Astrocyte (in vitro differentiated cells and primary cell): ENCODE data around the gene ACP6. TPM values are rescaled to one million over a fixed set of nuclear protein-coding genes. Genes with fewer than 3 reads are reported as not detected.

ENCODE experiments used
- DNase-seq: peaks from one replicate; pipeline ENCODE4 v3.0.0-alpha.2; 2010; ENCODE audit warnings: low read depth
- FAIRE-seq: peaks from 2 replicates; lab custom pipeline; 2011; peaks lifted over from hg19 to GRCh38; lab: Jason Lieb, UNC
- H2AFZ ChIP-seq: 2 replicates; pipeline ENCODE4 v1.6.0; 2012; ENCODE audit warnings: low read depth, low read length, inconsistent platforms
- H3K27ac ChIP-seq: 2 replicates; pipeline ENCODE4 v1.5.1; 2011; ENCODE audit warnings: low read depth, low read length, inconsistent platforms
- H3K27me3 ChIP-seq: 2 replicates; pipeline ENCODE4 v1.6.0; 2011; ENCODE audit warnings: low read length, inconsistent platforms; ENCODE audit not compliant: insufficient read depth
- H3K36me3 ChIP-seq: 2 replicates; pipeline ENCODE4 v1.5.1; 2011; ENCODE audit warnings: low read length, inconsistent platforms; ENCODE audit not compliant: insufficient read depth
- H3K4me1 ChIP-seq: 2 replicates; pipeline ENCODE4 v1.5.1; 2011; ENCODE audit warnings: low read length, inconsistent platforms; ENCODE audit not compliant: insufficient read depth
- H3K4me2 ChIP-seq: 2 replicates; pipeline ENCODE4 v1.6.0; 2012; ENCODE audit warnings: low read length, inconsistent platforms
- H3K4me3 ChIP-seq: 2 replicates; pipeline ENCODE4 v1.5.1; 2011; ENCODE audit warnings: low read depth, mild to moderate bottlenecking, low read length, inconsistent platforms; ENCODE audit not compliant: insufficient read depth
- H3K79me2 ChIP-seq: 2 replicates; pipeline ENCODE4 v1.6.0; 2012; ENCODE audit warnings: mild to moderate bottlenecking, low read length, inconsistent platforms; ENCODE audit not compliant: insufficient read depth
- H3K9ac ChIP-seq: 2 replicates; pipeline ENCODE4 v1.6.0; 2012; ENCODE audit warnings: mild to moderate bottlenecking, low read length, inconsistent platforms
- H3K9me3 ChIP-seq: 2 replicates; pipeline ENCODE4 v1.5.1; 2012; ENCODE audit warnings: low read depth, mild to moderate bottlenecking, low read length, inconsistent platforms; ENCODE audit not compliant: insufficient read depth
- H4K20me1 ChIP-seq: 2 replicates; pipeline ENCODE4 v1.6.0; 2012; ENCODE audit warnings: low read length, inconsistent platforms; ENCODE audit not compliant: insufficient read depth
- H3K27ac Mint-ChIP-seq: one replicate; pipeline ENCODE4 v1.8.0; 2021; ENCODE audit warnings: mild to moderate bottlenecking, mixed read lengths; ENCODE audit not compliant: unreplicated experiment
- H3K27me3 Mint-ChIP-seq: one replicate; pipeline ENCODE4 v1.8.0; 2021; ENCODE audit warnings: low read depth, mixed read lengths; ENCODE audit not compliant: unreplicated experiment
- H3K36me3 Mint-ChIP-seq: one replicate; pipeline ENCODE4 v1.8.0; 2021; ENCODE audit warnings: low read depth, mixed read lengths; ENCODE audit not compliant: unreplicated experiment
- H3K4me1 Mint-ChIP-seq: one replicate; pipeline ENCODE4 v1.8.0; 2021; ENCODE audit warnings: low read depth, mixed read lengths; ENCODE audit not compliant: unreplicated experiment
- H3K4me3 Mint-ChIP-seq: one replicate; pipeline ENCODE4 v1.8.0; 2021; ENCODE audit warnings: mild to moderate bottlenecking, moderate library complexity, mixed read lengths; ENCODE audit not compliant: unreplicated experiment
- H3K9me3 Mint-ChIP-seq: one replicate; pipeline ENCODE4 v1.8.0; 2021; ENCODE audit warnings: mild to moderate bottlenecking, mixed read lengths; ENCODE audit not compliant: unreplicated experiment
- EZH2 ChIP-seq: IDR thresholded peaks from 2 replicates; pipeline ENCODE4 v1.6.1; 2012; ENCODE audit warnings: mild to moderate bottlenecking, low read length, inconsistent platforms; ENCODE audit not compliant: insufficient read depth
- total RNA-seq: library from RNA; stranded (reverse); gene quantifications from 2 replicates; pipeline ENCODE4 v1.2.1, GENCODE V29; 2021
- TF ChIP-seq, protein P1 (sequence below): IDR thresholded peaks from 2 replicates; pipeline ENCODE4 v1.5.1; 2011; ENCODE audit warnings: low read depth, mild to moderate bottlenecking, inconsistent platforms, low read length, moderate library complexity; ENCODE audit not compliant: insufficient read depth

The ACP6 gene
- total RNA-seq, 1 donor from 2014 or later: 17.5 TPM

DNA sequence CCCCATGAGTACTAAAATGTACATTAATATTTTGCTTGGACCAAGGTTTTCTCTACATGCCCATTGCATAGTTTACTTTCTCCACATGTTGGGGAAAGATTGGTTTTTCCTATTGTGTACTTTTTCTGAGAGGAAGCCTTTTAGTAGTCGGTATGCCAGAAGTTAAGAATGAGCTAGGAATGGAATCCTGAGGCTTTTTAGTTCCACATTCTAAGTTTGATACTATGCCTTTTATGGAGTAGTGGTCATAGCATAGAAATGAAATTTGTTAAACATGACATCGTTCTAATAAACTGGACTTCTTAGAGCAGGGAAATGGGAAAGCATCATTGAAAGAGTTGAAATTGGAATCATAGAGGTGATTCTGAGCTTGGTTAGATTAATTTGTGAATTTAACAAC is 64.7 kb downstream of the ACP6 start:
- Histone ChIP-seq H3K9ac (no peak overlapping the region), H4K20me1 (peaks cover 32% of the 10 kb centered on the region), H3K4me1 (peaks cover 6% of the 10 kb centered on the region), H3K4me3 (no peak overlapping the region), H3K36me3 (peaks cover 18% of the 10 kb centered on the region), H3K79me2 (peaks cover 43% of the 10 kb centered on the region), H3K27ac (no peak overlapping the region), H3K4me2 (no peak overlapping the region), H3K27me3 (no peaks in the 10 kb centered on the region), H3K9me3 (no peaks in the 10 kb centered on the region), H2AFZ (no peak overlapping the region)
- DNase-seq: peak; percentile 74
- Mint-ChIP-seq H3K4me1 (peaks cover 30% of the 10 kb centered on the region), H3K27me3 (no peaks in the 10 kb centered on the region), H3K9me3 (no peaks in the 10 kb centered on the region), H3K4me3 (no peak overlapping the region), H3K36me3 (peaks cover 13% of the 10 kb centered on the region), H3K27ac (peak overlapping the region; percentile 44)
- no peak for FAIRE-seq
- TF ChIP-seq, protein P1, sequence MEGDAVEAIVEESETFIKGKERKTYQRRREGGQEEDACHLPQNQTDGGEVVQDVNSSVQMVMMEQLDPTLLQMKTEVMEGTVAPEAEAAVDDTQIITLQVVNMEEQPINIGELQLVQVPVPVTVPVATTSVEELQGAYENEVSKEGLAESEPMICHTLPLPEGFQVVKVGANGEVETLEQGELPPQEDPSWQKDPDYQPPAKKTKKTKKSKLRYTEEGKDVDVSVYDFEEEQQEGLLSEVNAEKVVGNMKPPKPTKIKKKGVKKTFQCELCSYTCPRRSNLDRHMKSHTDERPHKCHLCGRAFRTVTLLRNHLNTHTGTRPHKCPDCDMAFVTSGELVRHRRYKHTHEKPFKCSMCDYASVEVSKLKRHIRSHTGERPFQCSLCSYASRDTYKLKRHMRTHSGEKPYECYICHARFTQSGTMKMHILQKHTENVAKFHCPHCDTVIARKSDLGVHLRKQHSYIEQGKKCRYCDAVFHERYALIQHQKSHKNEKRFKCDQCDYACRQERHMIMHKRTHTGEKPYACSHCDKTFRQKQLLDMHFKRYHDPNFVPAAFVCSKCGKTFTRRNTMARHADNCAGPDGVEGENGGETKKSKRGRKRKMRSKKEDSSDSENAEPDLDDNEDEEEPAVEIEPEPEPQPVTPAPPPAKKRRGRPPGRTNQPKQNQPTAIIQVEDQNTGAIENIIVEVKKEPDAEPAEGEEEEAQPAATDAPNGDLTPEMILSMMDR: no peak
- TF ChIP-seq EZH2: no peak

DNA sequence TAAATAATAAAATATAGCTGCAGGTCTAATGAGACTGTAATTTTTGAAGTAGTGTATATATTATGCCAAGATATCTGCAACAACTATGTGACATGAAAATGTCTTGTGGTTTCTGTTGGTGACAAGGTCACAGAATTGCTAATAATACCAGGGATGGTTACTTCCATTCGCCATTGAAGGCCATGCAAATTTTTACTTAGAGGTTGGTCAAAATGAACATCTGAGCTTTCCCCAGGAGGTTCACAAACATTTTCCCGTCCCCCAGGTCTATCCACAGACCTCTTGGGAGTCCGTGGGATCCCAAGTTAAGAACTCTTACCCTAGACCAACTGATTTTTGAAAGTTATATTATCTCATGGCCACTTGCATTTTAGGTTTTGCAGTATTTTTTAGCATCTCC is 66.3 kb downstream of the ACP6 start:
- Mint-ChIP-seq H3K9me3 (no peaks in the 10 kb centered on the region), H3K27me3 (no peaks in the 10 kb centered on the region), H3K27ac (no peak overlapping the region), H3K4me3 (no peak overlapping the region), H3K4me1 (peaks cover 29% of the 10 kb centered on the region), H3K36me3 (peaks cover 13% of the 10 kb centered on the region)
- H3K27me3 ChIP-seq: no peaks in the 10 kb centered on the region
- no peak for DNase-seq
- no peak overlapping the region for H3K4me2 ChIP-seq
- H2AFZ ChIP-seq: no peak overlapping the region
- no peak for FAIRE-seq
- H3K4me1 ChIP-seq: peaks cover 10% of the 10 kb centered on the region
- no peak overlapping the region for H3K9ac ChIP-seq
- H3K27ac ChIP-seq: no peak overlapping the region
- no peak overlapping the region for H3K4me3 ChIP-seq
- TF ChIP-seq EZH2: no peak
- TF ChIP-seq, protein P1: no peak
- H3K79me2 ChIP-seq: peaks cover 46% of the 10 kb centered on the region
- peaks cover 34% of the 10 kb centered on the region for H4K20me1 ChIP-seq
- H3K9me3 ChIP-seq: no peaks in the 10 kb centered on the region
- H3K36me3 ChIP-seq: peaks cover 18% of the 10 kb centered on the region

DNA sequence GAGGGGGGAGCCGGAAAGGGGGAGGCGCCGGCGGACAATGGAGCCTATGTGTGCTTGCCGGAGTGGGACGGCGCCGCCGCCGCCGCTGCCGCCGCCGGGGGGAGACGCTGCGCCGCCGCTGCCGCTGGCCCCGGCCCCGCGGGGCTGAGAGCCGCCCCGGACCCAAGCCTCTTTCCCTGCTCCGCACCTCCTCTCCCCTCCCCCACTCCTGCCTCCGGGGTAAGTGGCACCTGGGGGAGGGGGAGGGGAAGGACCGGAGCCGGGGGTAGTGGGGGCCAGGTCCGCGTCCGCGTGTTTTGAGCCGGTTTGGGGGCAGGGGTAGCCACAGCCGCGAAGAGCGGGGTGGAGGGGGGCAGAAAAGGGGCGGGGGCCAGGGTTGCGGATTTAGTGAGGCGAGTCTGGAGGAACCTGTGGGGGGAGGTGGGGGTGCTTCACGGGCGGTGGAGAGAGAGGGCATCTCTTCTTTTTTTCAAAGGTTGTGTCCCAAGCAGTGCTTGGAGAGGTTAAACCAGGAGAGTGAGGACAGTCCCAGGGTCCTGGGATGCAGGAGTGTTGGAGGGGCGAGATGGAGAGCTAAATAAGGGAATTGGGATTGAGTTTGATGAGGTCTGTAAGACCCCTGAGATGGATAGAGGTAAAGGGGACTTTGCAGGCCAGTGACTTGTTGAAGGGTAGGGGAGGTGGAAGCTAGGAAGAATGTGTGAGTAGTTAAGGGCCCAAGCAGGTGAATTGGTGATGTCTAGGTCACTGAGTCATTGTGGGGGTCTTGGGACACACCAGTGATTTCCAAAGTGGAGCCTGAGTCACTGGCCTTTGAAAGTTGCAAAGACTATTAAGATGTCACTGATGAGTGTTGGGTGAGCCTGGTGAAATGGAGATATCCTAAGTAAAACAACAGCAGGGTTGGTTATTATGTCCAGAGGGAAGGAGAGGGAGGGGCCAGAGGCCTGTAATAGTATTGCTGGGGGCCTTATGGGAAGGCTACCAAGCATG is 69.9 kb downstream of the ACP6 start:
- peak; percentile 41 for DNase-seq
- Mint-ChIP-seq H3K27ac (peak overlapping the region; percentile 95), H3K27me3 (no peaks in the 10 kb centered on the region), H3K9me3 (no peaks in the 10 kb centered on the region), H3K36me3 (peaks cover 1% of the 10 kb centered on the region), H3K4me3 (peak overlapping the region; percentile 94), H3K4me1 (peaks cover 28% of the 10 kb centered on the region)
- H3K9ac ChIP-seq: peak overlapping the region; percentile 84
- no peaks in the 10 kb centered on the region for H3K9me3 ChIP-seq
- H3K27ac ChIP-seq: peak overlapping the region; percentile 70
- no peak for FAIRE-seq
- H3K79me2 ChIP-seq: peaks cover 46% of the 10 kb centered on the region
- H3K4me3 ChIP-seq: peak overlapping the region; percentile 77
- H4K20me1 ChIP-seq: peaks cover 34% of the 10 kb centered on the region
- H3K36me3 ChIP-seq: peaks cover 5% of the 10 kb centered on the region
- H3K4me1 ChIP-seq: peaks cover 17% of the 10 kb centered on the region
- peak overlapping the region; percentile 100 for H3K4me2 ChIP-seq
- TF ChIP-seq, protein P1: no peak
- no peak for TF ChIP-seq EZH2
- no peaks in the 10 kb centered on the region for H3K27me3 ChIP-seq
- no peak overlapping the region for H2AFZ ChIP-seq
